ENCODE data around the gene DMC1.
"Not testable (repeated sequence)": the region's sequence is repeated elsewhere in the genome, so short reads cannot be mapped to it uniquely, and the experiment has no call there.

The DMC1 gene

GRCh38 chr22:38569972-38570778 is at the start of gene DMC1:
Gene DMC1 (minus strand): TSS chr22:38570183. CDS start chr22:38568256, 1,927 bp downstream.
- DNase-seq: peak; percentile 97

GRCh38 chr22:38618682-38619081 is 48.7 kb upstream of the DMC1 start:
- DNase-seq: no peak

GRCh38 chr22:38618258-38618657 is 48.3 kb upstream of the DMC1 start:
- no peak for DNase-seq

- DNase-seq: not testable (repeated sequence)
These were observed 45.1 kb upstream of the DMC1 start for GRCh38 chr22:38615064-38615405.

- DNase-seq: no peak
These were observed 44.5 kb upstream of the DMC1 start for GRCh38 chr22:38614332-38615063.

- DNase-seq: no peak
These were observed 43.6 kb upstream of the DMC1 start for GRCh38 chr22:38613588-38613987.

GRCh38 chr22:38612217-38613006 is 42.4 kb upstream of the DMC1 start:
- DNase-seq: no peak

- DNase-seq: no peak
These were observed 41.6 kb upstream of the DMC1 start for GRCh38 chr22:38611559-38611958.

- DNase-seq: no peak
These were observed 40.3 kb upstream of the DMC1 start for GRCh38 chr22:38610234-38610633.

GRCh38 chr22:38608992-38609750 is 39.2 kb upstream of the DMC1 start:
- DNase-seq: no peak

- no peak for DNase-seq
These were observed 37.7 kb upstream of the DMC1 start for GRCh38 chr22:38607680-38608079.

GRCh38 chr22:38602166-38602565 is 32.2 kb upstream of the DMC1 start:
- no peak for DNase-seq

- no peak for DNase-seq
These were observed 31.3 kb upstream of the DMC1 start for GRCh38 chr22:38601221-38601764.

GRCh38 chr22:38599466-38599865 is 29.5 kb upstream of the DMC1 start:
- DNase-seq: no peak

GRCh38 chr22:38582923-38583322 is 12.9 kb upstream of the DMC1 start:
- not testable (repeated sequence) for DNase-seq

- DNase-seq: no peak
These were observed 8.5 kb upstream of the DMC1 start for GRCh38 chr22:38578505-38578904.

- DNase-seq: peak; percentile 63
These were observed 2.1 kb upstream of the DMC1 start for GRCh38 chr22:38572065-38572464.

- DNase-seq: peak; percentile 42
These were observed 889 bp upstream of the DMC1 start for GRCh38 chr22:38570779-38571364.

- no peak for DNase-seq
These were observed 607 bp downstream of the DMC1 start for GRCh38 chr22:38569181-38569971.

- no peak for DNase-seq
These were observed 2.3 kb downstream of the DMC1 start for GRCh38 chr22:38567531-38568285.
